GM19025 (cell line): ENCODE measurements around the gene EHF.
A peak's percentile ranks its signal among the peaks of the same experiment; 100 is the strongest.

ENCODE experiments used
- ATAC-seq: cut with Tn5 transposase; IDR thresholded peaks from one replicate; pipeline ENCODE4 v1.9.1; 2021; ENCODE audit warnings: mild to moderate bottlenecking, low read depth, moderate library complexity; ENCODE audit not compliant: unreplicated experiment

The EHF gene

DNA sequence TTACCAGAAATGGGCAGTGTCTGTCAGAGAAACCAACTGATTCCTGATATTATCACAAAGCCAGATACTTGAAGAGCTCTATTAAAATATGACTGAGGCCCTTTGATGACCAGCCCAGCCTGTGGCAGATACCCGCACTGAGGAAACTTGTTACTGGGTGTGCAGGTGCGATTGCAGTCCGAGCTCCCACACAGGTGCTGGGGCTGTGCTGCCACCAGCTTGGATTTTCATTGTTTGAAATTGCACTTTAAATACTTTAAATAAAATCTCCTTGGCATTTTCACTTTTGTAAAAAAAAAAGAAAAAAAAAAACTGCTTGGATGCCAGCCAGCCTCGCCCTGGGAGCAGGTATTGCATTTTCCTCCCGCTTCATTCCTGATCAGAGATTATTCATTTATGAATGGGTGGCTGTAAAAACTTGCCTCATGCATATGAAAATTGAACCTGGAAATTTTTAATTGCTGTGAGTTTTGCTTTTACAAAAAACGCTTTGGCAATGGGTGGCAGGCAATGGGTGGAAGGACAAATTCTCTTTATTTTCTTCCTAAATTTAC is 21.2 kb downstream of the EHF start:
- no peak for ATAC-seq

DNA sequence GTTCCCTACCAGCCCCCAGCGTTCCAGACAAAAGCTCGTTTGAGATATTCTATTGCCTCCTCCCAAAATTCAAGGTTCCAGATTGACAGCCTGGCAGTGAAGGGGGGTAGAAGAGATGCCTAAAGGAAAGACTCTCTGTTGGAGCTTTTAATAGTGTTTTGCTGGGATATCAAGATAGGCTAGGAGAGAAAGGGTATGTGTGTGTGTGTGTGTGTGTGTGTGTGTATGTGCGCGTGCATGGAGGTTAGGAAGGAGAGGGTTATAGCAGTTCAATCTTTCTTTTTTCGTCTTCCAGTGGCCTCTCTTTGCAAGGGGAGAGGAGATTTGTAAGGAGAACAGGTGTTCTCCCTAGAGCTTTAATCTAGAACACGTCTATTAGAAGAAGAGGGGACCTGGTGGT is 22.0 kb downstream of the EHF start:
- ATAC-seq = no peak

DNA sequence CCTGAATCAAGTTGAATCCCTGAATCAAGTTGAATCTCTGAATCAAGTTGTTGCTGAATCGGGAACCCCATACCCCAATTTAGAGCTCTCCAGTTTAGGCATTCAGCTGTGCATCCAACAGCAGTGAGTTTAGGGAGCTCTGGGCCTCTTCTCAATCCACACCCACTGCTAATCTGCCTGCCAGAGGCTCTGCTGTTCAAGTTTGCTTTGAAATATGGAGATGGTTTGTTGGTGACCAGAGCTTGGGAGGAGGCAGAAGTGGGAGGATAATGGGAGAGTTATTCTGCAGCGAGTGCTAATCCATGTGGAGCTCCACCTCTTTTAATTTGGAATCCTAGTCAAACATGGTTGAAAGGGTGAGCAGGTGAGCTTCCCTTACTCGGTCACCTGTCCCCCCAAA is 22.4 kb downstream of the EHF start:
- no peak for ATAC-seq

DNA sequence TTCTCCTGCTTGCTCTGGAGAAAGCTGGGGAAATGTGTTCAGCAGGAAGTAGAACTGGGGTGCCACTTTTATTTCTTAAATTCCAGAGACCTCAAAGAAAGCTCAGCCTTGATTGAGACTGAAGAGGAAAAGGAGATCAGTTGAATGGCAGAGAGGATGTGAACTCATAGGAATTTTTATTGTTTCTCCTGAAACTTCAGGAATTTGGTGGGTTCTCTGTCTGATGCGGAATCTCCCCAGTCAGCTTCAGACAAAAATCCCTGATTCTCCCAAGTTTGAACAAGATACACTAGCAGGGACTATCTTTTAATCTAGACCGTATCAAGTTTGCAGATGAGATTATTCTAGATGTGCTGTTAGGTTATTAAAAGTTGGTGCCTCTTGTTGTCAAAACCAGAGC is 23.0 kb downstream of the EHF start:
- no peak for ATAC-seq

DNA sequence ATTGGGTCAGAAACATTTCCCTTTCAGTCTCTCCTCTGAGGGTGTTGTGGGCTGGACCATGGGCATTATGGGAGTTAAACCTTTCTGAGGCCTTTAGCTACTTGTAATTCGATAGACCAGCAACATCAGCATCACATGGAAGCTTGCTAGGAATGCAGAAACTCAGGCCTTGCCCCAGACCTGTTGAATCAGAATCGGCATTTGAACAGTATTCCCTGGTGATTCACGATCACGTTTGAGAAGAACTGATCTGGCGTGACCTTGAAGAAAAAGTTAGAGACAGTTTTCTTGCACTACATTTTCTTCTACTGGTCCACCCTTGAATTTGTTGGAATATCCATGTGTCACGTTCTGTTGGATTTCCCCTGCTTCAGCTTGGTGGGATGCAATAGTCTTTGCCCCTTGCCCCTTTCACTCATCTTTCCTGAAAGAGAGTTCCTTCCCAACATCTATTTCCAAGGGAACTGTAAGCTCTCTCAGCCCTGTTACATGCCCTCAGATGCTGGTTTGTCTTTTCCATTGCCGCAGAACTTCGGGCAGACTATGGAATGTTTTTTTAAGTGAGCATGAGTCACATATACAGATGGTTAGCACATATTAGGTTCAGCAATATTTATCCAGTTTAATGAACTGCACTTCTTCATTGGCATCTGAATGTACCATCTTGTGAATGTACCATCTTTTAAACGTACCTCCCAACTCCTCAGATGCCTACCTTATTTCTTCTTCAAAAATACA is 23.9 kb downstream of the EHF start:
- ATAC-seq = no peak

DNA sequence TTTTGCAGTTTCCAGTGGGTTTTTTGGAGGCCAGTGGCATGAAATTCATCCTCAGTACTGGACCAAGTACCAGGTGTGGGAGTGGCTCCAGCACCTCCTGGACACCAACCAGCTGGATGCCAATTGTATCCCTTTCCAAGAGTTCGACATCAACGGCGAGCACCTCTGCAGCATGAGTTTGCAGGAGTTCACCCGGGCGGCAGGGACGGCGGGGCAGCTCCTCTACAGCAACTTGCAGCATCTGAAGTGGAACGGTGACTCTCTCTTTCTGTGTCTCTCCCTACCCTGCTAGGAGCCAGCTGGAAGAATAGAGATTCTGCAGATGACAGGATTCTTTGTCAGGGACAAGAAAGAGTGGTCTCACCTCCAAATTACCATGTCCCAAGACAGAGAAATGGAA is 25.5 kb downstream of the EHF start:
- ATAC-seq = no peak

DNA sequence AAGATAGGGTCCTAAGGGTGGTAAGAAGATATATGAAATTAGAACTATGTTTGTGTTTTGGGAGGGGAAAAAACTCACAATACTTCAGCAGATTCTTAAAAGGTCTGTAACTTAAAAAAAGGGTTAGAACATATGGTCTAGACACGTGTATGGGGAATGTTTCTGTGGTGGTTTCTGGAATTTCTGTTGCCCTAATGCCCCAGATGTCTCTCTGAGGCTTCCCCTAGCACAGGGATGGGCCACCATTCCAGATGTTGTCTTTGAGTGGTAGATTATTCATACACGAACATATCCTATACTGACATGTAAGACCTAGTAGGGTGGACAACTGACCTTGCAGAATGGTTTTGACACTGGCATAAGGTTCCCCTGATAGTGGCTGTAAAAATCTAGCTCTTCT is 26.2 kb downstream of the EHF start:
- ATAC-seq = no peak

DNA sequence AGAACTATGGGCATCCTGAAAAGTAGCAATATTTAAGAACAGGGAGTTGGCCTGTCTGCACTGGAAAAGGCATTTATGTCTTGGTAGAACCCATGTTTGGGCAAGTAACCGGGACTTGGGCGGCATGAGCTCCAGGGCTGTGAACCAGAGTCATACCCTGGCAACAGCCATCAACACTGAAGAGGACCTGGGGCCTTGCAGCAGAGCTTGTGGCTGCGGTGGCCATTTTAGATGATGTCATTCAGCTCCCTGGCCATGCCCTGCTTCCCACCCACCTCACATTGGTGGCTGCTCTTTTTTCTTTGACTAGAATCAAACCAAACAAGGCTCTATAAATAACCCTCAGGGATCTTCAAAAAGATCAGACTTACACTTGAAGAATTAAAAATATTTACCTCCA is 26.6 kb downstream of the EHF start:
- no peak for ATAC-seq

DNA sequence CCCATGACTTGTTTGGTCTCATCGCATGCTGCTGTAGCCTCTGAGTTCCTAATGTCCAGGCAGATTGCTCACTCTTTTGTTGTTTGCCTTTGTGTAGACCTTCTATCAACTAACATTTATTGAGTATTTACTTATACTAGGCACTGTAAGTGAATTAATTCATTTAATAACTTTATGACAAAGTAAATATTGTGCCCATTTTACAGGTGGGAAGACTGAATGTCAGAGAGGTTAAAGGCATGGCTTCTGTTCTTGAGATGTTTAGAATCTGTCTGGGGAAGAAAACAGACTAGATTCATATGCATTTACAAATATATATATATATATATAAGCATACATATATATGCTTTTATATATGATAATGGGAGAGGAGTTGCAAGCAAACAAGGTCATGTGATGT is 27.1 kb downstream of the EHF start:
- ATAC-seq = no peak

DNA sequence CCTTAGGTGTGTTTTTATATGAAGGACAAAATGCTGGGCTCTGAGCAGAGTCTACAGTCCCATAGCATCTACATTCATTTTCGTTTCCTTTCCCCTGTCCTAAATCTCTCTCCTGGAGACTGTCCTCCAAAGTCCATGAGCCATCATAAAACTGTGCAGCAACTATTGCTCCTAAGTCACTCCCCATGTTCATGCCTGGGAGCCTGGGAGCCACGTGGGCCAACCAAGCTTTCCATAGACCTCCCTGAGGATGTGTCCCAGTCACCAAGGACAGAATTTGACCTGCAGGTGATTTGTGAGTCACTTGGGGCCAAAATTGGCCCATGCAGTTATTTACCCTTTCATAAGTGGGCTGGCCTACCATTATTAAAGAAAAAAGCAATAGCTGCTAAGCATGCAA is 28.7 kb downstream of the EHF start:
- no peak for ATAC-seq

DNA sequence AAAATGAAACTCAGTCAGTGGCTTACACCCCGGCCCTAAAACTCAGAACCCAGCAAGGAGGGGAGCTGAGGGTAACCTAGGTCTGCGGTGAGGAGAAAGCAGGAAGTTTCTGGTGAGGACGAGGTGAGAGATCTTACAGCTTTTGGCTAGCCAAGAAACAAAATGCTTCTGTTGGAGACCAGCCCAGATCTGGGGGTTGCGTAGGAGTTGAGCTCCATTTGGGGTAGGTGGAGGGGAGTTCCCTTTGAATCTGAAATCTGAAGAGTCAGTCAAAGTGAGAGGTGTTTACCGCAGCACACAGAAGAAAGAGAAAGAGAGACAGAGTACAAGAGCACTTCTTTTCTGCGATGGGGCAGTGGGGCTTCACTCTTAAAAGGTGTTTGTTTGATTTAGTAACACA is 29.6 kb downstream of the EHF start:
- ATAC-seq = peak; percentile 96

DNA sequence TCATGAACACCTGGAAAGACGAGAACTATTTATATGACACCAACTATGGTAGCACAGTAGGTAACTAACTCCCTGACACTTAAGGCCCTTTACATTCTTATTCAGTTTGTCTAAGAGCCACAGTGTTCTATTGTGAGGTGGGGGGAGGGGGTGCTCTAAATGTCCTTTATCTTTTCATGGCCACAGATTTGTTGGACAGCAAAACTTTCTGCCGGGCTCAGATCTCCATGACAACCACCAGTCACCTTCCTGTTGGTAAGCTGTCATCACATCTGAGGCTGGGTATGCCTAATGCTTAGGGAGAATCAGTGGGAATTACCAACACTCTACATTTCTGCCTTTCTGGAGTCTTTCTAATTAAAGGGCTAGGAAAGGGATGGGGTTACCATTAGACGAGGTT is 30.7 kb downstream of the EHF start:
- no peak for ATAC-seq

DNA sequence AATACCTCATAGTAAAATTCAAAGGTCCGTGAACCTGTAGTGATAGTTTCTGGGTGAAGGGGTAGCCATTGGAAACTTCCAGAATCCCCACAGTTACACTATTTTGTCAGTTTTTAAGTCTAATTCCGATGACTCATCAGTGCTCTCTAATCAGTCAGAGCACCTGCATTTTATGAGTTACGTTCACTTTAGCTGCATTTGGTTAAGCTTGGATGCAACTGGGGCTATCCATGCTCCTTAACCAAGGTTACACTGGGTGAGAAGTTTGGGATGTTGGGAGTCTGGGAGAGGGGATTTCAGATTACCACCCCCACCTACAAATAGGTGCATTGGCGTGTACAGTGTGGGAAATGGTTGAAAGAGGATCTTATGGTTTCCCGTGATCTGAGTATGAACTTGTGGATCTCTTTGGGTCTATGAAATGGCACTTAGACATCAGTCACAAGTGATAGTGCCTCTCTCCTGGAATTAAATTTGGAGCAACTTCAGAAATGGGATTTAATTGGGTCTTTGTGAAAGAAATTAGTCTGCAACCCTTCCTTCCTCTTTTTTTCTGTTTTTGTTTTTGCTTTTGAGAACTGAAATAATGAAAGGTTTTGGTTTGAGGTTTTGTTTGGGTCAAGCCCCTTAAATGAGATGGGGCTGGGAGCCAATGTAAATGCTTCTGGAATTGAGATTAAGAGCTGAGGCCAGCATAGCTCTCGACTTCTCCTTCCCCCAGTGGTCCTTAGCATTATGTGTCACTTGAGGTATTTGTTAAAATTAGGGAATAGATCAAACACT is 31.5 kb downstream of the EHF start:
- no peak for ATAC-seq

DNA sequence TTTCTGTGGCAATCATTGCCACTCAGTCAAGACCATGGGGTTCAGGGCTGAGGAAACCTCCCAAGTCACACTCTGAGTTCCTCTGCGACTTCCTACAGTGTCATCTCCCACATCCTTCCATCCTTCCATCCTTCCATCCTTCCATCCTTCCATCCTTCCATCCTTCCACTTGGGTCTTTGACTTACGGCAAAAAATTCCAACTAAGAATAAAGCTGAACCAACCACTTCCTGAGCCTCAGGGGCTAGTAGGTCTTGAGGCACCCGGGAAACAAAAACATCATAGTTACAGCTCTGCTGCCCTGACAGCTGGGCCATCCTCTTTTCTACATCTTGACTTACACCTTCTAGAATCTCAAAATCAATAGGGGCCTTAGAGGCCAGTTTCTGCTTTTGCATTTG is 32.1 kb downstream of the EHF start:
- no peak for ATAC-seq

DNA sequence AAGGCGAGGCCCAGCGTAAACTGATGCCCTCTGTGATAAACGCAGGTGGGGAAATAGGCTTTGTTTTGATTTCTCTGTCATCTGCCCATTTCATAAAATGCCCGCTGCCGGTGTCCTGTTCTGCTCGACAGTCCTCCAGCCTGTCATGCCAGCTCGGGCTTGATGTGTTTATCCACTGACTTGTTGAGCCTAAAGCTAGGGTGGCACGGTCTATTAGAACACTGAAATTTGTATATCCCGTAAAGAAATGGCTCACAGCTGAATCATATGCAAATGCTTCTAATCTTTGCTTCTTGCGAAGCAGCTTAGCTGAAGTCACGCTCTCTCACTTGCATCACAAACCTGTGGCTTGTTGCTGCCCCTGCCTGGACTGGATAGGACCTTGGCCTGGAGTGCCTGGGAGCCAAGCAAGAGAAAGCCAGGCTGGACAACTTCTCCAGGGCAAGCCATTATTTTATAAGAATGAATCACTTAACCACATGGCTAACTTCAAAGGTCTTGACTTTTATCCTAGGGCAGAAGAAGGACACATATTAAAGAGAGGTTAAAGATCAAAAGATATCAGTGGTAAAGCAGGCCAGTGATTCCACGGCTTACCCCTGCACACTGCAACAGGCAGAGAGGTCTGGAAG is 33.1 kb downstream of the EHF start:
- ATAC-seq = no peak

DNA sequence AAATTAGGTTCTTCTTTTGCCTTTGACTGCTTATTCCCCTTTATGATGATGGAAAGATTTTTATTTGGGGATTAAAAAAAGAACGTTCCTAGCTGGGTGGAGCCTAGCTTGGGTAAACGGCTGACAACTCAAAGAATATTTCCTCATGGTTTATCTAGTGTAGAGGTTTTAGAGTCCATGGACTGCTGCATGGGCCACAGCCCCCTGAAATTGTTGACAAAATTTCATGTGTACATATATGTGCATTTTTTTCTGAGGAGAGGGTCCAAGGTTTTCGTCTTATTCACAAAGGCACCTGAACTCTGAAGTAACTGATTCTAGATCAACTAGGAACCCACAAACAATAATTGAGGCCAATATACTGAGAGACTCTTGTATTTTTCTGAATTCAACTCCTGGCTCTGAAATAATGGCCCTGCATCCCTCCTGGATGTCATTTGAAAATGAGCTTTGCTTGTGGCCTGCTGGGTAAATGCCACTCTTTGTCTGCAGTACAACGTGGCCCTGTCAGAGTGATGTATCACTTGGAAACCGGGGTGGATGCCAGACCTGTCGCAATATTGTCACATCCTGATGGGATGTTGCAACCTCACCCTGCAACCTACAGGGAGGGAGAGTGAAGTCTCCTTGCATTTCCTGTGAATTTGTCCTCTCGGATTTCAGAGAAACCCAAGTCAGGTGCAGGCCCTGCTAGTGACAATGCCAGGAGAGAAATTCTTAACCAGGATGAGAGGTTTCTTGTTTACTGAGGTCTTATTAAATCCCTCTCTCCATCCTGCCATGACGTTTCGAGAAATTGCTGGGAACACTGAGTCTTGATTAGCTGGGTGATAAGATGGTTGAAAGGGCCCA is 33.8 kb downstream of the EHF start:
- no peak for ATAC-seq

DNA sequence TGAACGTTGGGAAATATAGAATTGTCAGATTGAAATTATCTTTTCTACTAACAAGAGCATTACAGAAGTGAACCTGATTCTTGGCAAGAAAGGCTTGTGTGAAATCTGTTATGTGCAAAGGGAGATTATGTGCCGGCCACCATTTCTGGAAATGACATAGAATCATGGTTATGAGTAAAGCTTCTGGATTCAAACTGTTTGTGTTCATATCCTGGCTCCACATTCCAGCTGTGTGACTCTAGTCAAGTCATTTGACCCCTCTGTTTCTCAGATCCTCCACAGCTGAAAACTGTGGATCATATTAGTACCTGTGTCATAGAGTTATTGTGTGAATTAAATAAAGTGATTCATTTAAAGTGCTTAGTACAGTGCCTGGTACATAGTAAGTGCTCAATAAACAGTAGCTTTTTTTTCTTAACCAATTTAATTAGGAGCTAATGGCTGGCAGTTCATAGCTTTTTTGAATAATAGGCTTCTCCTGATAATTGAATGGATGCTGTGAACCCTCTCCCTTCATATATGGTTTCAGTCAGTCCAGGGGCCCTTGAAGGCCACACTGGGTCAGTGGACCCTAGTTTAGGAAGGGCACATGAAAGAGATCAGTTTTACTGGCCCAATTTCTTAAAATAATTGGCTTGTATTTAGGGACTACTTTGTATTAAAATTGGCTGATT is 34.6 kb downstream of the EHF start:
- no peak for ATAC-seq

DNA sequence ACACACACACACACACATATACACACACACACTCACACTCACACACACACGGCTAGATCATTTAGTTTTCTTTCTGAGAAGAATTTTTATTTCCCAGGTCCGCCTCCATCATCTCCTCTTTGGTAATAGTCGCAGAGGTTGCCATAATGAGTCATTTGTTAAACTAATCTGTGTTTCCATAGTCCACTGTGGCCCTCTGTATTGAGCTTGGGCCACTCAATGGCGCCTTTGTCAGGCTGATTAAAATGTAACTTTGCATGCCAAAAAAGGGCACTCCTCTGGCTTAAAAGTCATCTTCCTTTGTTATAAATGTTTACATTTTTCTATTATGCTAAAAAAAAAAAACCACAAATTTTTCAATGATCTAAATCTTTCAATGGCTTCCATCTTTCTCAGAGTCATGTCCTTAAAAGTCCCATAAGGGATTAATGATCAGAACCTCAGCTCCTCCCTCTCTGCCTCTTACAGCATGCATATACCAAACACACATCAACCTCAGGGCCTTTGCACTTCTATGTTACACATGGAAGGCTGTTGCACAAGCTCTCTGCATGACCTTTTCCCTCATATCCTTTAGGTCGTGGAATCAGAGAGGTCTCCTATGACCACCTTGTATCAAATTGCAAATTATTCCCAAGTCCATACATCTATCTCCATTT is 35.3 kb downstream of the EHF start:
- no peak for ATAC-seq
